ENCODE measurements around the gene XPNPEP2.
"Not testable (repeated sequence)": the region's sequence is repeated elsewhere in the genome, so short reads cannot be mapped to it uniquely, and the experiment has no call there.

Gene XPNPEP2

DNA sequence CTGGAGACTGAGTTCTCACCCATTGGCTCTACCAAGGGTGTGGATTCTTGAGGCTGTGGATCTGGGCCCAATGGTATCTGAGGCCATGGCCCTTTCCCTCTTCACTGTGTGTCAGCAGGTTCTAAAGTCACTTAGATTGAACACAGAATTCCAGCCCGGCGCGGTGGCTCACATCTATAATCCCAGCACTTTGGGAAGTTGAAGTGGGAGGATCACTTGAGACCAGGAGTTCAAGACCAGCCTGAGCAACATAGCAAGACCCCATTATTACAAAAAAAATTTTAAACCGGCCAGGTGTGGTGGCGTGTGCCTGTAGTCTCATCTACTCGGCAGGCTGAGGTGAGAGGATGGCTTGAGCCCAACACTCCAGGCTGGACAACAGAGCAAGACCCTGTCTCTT lies 18.0 kb upstream of the XPNPEP2 start:
- DNase-seq: no peak

DNA sequence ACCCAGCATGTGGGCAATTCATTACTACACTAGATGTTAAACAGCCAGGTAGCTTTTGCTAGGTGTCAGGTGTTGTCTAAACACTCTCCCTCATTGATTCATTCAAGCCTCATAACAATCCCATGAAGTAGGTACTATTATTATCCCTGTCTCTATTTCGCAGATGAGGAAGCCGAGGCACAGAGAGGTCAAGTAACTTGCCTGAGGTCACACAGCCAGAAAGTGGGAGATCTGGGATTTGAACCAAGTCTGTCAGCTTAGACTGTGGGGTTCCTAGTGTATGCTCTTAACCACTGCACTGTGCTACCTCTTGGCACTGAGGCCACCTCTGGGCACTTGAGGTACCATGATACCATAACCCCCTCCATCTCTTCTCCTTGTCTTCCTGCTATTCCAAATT lies 17.4 kb upstream of the XPNPEP2 start:
- no peak for DNase-seq

DNA sequence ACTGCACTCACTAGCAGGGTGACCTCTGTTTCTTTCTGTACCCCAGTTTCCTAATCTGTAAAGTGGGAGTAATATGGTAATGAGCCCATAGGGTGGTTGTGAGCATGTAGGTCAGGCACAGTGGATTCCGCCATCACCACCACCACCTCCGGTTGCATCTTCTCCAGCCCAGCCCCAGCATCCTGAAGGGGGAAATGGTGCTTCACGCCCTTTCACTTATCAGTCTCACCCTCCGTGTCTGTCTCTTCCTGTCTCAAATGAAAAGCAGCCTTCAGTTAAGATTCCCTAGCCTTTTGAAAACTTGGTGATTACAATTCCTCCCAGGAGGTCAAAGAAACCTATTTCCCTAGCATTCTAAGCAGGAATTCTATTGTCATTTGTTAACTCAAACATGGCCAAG lies 16.9 kb upstream of the XPNPEP2 start:
- DNase-seq: peak; percentile 44

DNA sequence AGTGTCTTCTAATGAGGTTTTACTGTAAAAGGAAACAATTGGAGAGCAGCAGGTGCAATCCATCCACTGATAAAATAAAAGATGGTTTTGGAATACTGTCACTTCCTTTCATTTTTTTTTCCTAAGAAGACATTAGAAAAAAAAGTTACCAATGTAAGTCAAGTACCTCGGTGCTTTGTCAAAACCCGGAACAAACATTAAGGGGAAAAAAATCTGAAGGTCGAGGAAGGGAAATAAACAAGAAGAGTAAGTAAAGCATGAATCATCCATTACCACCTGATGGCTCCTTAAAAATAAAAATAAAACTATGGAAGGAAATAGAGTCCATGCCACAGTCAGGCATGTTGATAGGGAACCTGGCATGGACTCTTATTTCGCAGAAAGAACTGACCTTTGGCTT lies 15.3 kb upstream of the XPNPEP2 start:
- no peak for DNase-seq

DNA sequence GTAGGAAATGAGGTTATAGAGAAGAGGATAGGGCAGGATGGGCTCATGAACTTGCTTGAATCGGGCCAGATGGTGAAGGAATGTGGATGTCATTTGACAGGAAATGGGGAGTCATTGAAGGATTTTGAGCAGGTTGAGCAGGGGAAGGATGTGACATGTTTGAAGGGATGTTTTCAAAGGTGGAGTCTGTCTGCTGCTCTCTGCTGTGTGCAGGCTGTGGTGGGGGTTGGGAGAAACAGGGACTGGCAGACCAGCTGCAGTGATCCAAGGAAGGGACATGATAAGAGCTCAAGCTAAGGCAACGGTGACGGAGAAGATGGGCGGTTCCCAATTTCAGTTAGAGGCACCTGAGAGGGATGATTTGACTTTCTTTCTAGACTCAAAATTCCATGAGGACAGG lies 14.0 kb upstream of the XPNPEP2 start:
- DNase-seq: no peak

DNA sequence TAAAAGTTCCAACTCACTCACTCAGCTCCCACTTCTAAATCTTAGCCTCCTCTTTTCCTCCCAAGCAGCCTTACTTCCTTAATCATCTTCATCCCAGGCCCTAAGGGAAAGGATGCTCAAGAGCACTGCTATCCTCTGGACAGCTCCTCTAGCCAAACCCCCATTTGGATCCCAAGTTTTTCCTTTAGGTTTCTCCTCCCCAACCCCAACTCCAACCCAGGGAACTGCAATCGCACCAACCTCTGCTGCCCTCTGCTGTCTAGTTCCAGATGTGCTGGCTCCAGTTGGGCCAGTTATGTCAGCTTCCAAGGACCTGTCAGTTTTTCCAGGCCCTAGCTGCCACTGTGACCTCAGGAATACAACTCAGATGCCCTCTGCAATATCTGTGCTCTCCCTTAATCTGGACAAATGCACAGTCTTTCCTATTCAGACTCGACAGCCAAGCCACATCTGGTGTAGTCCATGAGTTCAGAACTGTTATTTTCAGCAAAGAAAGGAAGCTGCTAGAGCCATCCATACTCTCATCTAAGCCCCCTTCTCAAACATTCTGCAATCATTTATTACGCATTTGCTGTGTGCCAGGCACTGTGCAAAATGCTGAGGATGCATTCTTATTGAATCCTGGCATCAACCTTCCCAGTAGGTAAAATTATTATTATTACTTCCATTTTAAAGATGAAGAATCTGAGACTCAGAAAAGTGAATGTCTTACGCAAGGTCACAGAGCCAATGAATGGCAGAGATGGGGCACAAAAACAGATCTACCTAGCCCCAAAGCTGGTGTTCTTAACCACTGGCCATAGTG lies 12.3 kb upstream of the XPNPEP2 start:
- DNase-seq: peak; percentile 45

DNA sequence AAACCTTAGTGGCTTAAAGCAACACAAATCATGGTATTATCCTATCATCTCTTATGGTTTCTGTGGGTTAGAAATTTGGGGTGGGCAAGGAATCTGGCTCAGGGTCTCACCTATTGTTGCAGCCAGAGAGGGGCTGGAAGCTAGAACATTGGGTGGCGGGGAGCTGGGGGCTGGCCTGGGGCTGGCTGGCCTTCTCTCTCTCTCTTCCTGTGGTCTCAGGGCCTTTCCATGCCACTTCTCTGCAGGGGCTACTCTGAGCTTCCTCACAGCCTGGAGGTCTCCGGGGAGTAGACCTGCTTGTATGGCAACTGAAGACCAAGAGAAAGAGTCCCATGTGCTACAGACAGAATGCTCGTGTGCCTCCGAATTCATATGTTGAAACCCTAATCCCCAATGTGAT lies 10.7 kb upstream of the XPNPEP2 start:
- DNase-seq: no peak

DNA sequence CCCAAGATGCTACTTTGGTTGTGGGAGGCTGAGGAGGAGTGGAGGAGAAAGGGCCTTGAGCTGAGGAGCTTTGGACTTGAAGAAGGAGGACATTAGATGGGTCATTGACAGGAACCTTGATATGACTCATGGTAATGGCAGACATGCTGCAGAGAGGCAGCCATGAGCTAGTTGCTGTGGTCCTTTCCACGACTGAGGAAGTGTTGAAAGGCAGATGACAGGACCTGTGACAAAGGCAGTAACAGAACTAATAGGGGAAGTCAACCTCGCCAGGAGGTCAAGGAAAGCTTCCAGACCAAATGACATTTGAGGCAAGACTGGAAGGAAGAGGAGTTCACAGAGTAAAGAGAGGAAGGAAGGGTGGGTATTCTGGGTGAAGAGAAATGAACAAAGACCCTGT lies 7.6 kb upstream of the XPNPEP2 start:
- DNase-seq: no peak

DNA sequence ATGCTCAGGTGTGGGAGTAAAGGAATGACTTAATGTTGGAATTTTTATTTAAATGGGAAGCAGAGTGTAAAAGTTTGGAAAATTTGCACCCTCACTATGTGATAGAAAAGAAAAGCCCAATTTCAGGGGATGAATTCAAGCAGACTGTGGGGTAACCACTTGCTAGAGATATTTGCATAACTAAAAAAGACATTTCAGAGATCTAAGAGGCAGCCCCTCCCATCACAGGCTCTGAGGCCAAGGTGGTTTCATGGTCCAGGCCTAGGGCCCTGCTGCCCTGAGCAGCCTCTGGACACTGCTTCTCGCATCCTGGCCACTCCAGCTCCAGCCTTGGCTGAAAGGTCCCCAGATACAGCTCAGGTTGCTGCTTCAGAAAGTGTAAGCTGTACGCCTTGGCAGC lies 5.9 kb upstream of the XPNPEP2 start:
- DNase-seq: no peak

DNA sequence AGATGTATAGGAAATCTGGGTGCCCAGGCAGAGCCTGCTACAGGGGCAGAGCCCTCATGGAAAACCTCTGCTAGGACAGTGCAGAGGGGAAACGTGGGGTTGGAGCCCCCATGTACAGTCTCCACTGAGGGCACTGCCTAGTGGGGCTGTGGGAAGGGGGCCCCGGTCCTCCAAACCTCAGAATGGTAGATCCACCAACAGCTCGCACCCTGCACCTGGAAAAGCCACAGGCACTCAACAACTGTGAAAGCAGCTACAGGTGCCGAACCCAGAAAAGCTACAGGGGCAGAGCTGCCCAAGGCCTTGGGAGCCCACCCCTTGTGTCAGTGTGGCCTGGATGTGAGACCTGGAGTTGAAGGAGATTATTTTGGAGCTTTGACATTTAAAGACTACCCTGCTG lies 5.4 kb upstream of the XPNPEP2 start:
- DNase-seq: no peak

DNA sequence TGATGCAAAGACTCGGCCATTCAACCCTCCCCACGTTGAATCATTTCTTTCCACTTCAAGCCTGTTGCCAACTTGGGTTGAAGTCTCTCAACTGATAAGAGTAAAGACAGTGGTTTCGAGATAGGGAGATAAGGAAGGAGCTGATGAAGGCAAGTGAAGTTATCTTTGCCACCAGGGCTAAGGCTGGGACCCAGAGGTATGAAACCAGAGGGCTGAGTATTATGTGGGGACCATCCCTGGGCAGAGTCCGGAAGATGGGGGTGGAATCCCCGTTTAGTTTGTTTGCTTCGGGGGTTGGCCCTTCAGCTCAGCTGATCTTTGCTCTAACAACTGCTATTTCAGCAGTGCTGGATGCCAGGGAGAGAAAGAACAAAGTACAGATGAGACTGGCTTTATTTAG lies 2.3 kb upstream of the XPNPEP2 start:
- peak; percentile 28 for DNase-seq

DNA sequence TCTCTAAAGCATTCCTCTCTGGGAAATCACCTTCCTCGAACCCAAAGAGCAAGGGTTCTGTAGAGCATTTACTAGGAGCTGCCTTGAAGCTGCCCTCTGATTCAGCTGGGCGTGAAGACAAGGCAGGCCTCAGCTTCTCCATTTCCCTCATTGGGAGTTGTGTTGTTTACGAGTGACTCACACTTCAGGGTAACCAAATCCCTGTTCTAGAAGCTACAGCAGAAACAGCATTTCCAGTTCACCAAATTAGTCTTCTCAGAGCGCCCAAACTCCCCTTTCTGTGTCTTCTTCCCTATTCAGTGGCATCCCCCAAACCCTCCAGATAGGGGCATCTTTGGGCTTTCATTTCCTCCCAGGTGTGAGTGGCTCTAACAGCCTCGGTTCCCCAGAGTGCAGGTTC lies 863 bp upstream of the XPNPEP2 start:
- no peak for DNase-seq

DNA sequence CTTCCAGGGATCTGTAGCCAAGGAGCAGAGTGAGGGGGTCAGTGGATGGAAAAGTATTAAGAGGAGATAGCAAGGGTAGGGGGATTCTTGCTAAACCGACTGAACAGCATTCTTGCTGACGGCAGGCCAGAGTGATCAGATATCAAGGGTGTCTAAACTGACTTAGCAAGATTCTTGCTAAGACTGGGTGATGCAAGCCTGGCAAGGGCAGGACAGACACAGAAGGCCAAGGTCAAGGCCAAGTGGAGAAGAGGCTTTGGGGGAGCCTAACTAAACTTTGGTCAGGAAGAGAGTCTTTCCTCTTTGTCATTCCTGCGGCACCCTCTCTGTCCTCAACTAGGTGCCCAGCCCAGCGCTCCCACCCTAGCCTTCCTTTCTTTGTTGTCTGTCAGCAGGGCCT lies 799 bp downstream of the XPNPEP2 start:
- DNase-seq: no peak

DNA sequence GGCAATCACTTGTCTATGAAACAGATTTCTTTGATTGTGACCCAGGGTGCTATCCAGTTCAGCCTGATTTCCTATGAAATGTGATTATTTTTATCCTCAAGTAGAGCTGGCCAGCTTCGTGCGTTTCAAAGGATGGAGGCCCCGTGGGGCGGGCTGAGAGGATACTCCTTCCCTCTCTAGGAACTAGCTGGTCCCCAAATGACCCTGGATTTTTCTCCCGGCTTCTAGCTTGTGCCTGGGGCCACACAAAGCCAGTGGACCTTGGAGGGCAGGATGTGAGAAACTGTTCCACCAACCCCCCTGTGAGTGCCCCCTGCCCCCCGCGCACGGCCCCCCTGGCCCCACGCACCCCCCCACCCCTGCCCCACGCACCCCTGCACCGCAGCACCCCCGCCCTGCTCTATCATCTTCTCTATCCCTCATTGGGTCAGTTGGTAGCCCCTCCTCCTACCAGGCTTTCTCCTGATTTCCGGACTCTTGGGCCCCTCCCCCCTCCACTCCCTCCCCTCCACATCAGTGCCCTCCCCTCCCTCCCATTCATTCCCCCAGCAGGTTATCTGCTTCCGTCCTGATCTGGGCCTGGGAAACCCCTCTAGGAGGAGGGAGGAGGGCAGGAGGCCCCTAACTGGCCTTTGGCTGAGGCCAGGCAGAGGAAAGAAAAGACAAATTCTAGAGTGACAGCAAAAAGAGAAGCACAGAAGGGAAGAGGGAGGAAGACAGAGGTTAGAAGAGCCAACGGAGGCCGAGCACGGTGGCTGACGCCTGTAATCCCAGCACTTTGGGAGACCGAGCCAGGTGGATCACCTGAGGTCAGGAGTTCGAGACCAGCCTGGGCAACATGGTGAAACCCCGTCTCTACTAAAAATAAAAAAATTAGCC lies 3.3 kb downstream of the XPNPEP2 start:
- no peak for DNase-seq

DNA sequence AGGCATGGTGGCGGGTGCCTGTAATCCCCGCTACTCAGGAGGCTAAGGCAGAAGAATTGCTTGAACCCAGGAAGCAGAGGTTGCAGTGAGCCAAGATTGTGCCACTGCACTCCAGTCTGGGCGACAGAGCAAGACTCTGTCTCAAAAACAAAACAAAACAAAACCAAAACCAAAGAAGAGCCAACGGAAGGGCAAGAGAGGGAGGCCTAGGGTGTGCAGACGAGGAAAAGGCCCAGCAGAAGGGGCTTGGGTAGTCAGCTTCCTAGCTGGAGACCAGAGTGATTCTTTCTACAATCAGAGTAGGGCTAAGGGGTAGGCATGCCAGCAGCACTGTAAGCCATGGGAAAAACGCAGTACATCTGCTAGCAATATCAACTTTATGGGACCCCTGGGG lies 4.0 kb downstream of the XPNPEP2 start:
- not testable (repeated sequence) for DNase-seq

DNA sequence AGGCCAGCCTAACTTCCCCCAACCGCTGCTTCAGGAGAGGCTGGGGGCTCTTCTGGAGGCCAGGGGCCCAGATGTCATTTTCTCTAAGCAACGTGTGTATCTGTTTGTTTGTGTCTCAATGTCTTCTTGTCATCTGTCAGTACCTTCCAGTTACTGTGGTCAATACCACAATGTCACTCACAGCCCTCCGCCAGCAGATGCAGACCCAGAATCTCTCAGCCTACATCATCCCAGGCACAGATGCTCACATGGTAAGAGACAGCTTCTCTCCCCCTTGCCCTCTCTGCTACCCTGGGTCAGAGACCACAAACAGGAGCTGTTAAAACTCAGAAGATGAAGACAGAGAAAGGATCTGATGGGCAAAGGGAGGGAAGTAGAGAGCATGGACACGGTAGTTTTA lies 5.0 kb downstream of the XPNPEP2 start:
- DNase-seq: no peak

DNA sequence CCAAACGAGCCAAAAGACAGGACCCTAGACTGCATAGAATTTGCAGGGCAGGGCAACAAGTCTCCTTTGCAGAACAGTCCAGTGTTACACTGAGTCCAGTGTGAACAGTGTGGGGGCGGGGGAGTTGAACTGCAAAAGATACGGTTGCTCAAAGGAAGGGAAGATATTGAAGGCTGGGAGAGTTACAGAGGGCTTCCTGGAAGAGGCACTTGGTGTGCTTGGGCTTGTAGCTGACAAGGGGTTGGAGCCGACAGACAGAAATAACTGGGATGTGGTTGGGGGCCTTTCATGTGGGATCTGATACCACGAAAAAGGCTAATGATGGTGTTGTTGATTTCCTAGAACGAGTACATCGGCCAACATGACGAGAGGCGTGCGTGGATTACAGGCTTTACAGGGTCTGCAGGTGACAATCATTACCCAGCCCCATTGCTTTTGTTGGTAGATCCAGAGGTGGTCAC lies 6.1 kb downstream of the XPNPEP2 start:
- peak; percentile 34 for DNase-seq

DNA sequence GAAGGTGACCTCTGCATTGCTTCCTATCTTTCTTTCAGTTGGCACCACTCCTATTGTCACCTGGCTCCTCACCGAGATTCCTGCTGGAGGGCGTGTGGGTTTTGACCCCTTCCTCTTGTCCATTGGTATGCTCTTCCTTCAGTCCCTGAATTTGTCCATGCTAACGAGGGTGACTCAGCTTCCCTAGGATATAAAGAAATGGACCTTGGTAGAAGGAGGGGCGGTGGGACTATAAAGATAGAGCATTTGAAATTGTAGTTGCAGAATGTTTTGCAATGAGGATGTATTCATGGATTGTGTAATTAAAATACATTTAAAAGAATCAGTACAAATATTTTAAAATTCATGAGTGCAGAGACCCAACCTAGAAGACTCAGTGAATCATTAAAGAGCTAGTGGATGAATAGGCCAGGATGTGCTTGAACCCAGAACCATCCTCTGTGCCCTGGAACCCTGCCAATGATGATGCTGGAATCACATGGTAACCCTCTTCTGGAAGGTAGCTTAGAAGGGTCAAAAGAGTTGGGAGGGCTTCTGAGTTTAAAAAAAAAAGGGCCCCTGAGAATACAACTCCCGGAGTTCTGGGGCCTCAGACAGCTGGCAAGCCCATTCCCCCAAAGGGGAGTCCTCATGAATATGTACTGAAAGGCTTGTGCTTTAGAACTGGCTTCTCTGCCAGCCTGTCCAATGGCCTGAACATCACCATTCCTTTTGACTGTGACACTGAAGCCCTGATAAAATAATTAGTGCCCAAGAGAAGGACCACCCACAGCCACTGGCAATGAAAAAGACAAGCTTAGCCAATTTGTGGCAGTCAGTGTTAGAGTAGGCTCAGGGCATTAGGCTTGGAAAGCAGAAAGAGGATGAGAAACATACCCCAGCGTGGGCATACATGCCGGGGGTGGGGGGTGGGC lies 8.0 kb downstream of the XPNPEP2 start:
- DNase-seq: no peak

DNA sequence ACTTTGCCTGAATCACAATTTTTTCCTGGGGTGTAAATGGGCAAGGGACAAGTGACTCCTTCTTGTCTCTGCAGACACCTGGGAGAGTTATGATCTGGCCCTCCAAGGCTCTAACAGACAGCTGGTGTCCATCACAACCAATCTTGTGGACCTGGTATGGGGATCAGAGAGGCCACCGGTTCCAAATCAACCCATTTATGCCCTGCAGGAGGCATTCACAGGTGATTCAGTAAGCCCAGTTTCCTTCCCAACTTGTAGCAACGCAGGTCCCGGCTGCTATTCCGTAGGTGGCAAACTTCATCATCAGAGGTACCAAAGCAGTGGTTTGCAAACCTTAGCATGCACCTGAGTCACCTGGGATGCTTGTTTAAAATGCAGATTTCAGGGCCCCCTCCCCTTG lies 8.8 kb downstream of the XPNPEP2 start:
- no peak for DNase-seq

DNA sequence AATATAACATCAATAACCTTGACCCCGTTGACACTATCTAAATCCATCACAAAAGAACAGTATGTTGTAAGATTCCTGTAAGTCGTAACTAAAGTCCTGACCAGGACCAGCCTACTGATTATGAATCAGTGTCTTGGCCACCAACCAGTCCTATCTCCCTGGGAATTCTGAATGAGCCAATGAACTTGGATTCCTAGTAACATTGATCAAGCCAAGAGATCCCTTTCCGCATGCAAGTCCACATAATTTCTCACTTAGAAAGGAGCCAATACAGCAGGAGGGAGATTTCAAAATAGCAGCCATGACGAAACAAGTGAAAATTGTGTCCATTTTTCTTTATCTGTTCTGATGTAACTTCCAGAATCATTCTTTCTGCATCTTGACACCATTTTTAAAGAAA lies 9.5 kb downstream of the XPNPEP2 start:
- no peak for DNase-seq

DNA sequence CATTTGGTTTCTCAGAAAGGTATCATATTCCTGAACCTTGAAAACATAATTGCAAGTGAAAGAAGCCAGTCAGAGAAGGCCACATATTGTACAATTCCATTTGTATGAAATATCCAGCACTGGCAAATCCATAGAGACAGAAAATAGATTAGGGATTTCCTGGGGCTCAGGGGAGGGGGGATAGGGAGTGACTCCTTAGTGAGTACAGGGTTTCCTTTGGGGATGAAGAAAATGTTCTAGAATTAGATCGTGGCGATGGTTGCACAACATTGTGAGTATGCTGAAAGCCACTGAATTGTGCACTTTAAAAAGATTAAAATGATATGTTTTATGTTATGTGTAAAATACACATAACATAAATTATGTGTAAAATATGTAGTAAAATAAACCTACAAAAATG lies 10.3 kb downstream of the XPNPEP2 start:
- DNase-seq: no peak

DNA sequence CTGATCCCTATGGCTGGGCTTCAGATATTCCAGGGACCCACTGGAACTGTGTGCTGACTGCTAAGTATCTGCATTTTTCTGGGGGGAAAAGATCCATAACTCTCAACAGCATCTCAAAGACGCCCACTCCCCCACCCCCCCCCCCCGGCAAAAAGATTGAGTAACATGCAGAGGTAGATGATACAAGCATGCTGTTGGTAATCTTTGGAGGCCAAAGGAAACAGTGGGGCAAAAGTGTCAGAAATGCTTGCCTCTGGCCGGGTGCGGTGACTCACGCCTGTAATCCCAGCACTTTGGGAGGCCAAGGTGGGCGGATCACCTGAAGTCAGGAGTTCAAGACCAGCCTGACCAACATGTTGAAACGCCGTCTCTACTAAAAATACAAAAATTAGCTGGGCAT lies 12.2 kb downstream of the XPNPEP2 start:
- no peak for DNase-seq

Measured in CD4-positive, alpha-beta T cell treated with Interleukin-17A for 4 hours (primary cell).